Mesendoderm (in vitro differentiated cells): ENCODE results near the gene STK10.
A peak's percentile ranks its signal among the peaks of the same experiment; 100 is the strongest.

Experiments used
- DNase-seq: peaks from one replicate; pipeline ENCODE4 v3.0.0; 2013
- H2AK5ac ChIP-seq: 2 replicates; pipeline ENCODE4 v1.6.1; 2013; ENCODE audit warnings: low read length, inconsistent platforms
- H2BK120ac ChIP-seq: 2 replicates; pipeline ENCODE4 v1.6.1; 2013; ENCODE audit warnings: low read depth, mild to moderate bottlenecking, low read length, moderate library complexity, mixed read lengths
- H2BK15ac ChIP-seq: replicated peaks from 2 replicates; pipeline ENCODE4 v1.6.1; 2013; ENCODE audit warnings: low read depth, mild to moderate bottlenecking, moderate library complexity
- H2BK5ac ChIP-seq: 2 replicates; pipeline ENCODE4 v1.6.1; 2013; ENCODE audit warnings: low read length, inconsistent platforms
- H3K18ac ChIP-seq: 2 replicates; pipeline ENCODE4 v1.6.1; 2013; ENCODE audit warnings: mild to moderate bottlenecking, low read length, mixed read lengths
- H3K23ac ChIP-seq: one replicate; pipeline ENCODE4 v1.6.1; 2013; ENCODE audit warnings: low read length
- H3K27ac ChIP-seq: 2 replicates; pipeline ENCODE4 v1.5.1; 2013; ENCODE audit warnings: low read depth, mild to moderate bottlenecking, inconsistent platforms, low read length, moderate library complexity
- H3K27me3 ChIP-seq: 2 replicates; pipeline ENCODE4 v1.6.1; 2013; ENCODE audit warnings: low read length, control low read depth, mild to moderate bottlenecking, inconsistent platforms; ENCODE audit not compliant: insufficient read depth, poor library complexity
- H3K36me3 ChIP-seq: 2 replicates; pipeline ENCODE4 v1.6.1; 2013; ENCODE audit warnings: low read length, inconsistent platforms; ENCODE audit not compliant: control insufficient read depth, insufficient read depth
- H3K4ac ChIP-seq: one replicate; pipeline ENCODE4 v1.6.1; 2013; ENCODE audit warnings: low read depth, mild to moderate bottlenecking, low read length, moderate library complexity
- H3K4me1 ChIP-seq: 2 replicates; pipeline ENCODE4 v1.6.1; 2013; ENCODE audit warnings: low read depth, low read length, inconsistent platforms; ENCODE audit not compliant: control insufficient read depth
- H3K4me2 ChIP-seq: 2 replicates; pipeline ENCODE4 v1.6.1; 2013; ENCODE audit warnings: low read length
- H3K4me3 ChIP-seq: 2 replicates; pipeline ENCODE4 v1.5.1; 2013; ENCODE audit warnings: mild to moderate bottlenecking, low read length
- H3K56ac ChIP-seq: one replicate; pipeline ENCODE4 v1.6.1; 2013; ENCODE audit warnings: low read length
- H3K79me1 ChIP-seq: 2 replicates; pipeline ENCODE4 v1.6.1; 2013; ENCODE audit warnings: low read length, inconsistent platforms
- H3K79me2 ChIP-seq: 2 replicates; pipeline ENCODE4 v1.6.1; 2013; ENCODE audit warnings: mild to moderate bottlenecking, low read length; ENCODE audit not compliant: control insufficient read depth, insufficient read depth
- H3K9ac ChIP-seq: 2 replicates; pipeline ENCODE4 v1.6.1; 2013; ENCODE audit warnings: low read length, inconsistent platforms
- H4K5ac ChIP-seq: one replicate; pipeline ENCODE4 v1.6.1; 2013; ENCODE audit warnings: low read length
- H4K8ac ChIP-seq: one replicate; pipeline ENCODE4 v1.6.1; 2013; ENCODE audit warnings: low read depth, mild to moderate bottlenecking, control low read depth, low read length, moderate library complexity
- WGBS: extraction: QIAGEN DNeasy Blood & Tissue Kit; methylation state at CpG from one replicate; pipeline ENCODE4 v1.1.7; 2013; ENCODE audit warnings: low lambda C conversion rate, missing lambda C conversion rate; ENCODE audit not compliant: insufficient coverage; ENCODE audit errors: extremely low coverage; 5-methylcytosine and 5-hydroxymethylcytosine counted together

Gene STK10

GRCh38 chr5:172173564-172174153 is 14.4 kb downstream of the STK10 start:
- Histone ChIP-seq H3K18ac (no peak overlapping the region), H3K4ac (no peak overlapping the region), H2BK15ac (no peak overlapping the region), H2BK120ac (no peak overlapping the region), H3K79me2 (no peaks in the 10 kb centered on the region), H3K79me1 (peaks cover 9% of the 10 kb centered on the region), H4K5ac (no peak overlapping the region), H3K36me3 (no peaks in the 10 kb centered on the region), H3K56ac (peak overlapping the region; percentile 52), H3K27ac (peak overlapping the region; percentile 27), H3K9ac (no peak overlapping the region), H4K8ac (no peak overlapping the region), H3K4me3 (no peak overlapping the region), H2BK5ac (no peak overlapping the region), H2AK5ac (no peak overlapping the region), H3K4me2 (no peak overlapping the region), H3K4me1 (peaks cover 6% of the 10 kb centered on the region), H3K27me3 (no peaks in the 10 kb centered on the region), H3K23ac (no peak overlapping the region)
- no peak for DNase-seq
- no CpG with 5 or more reads among the region's 12 CpGs for WGBS

GRCh38 chr5:172172912-172173563 is 15.0 kb downstream of the STK10 start:
- WGBS: no CpG with 5 or more reads among the region's 12 CpGs
- DNase-seq: no peak
- Histone ChIP-seq H3K36me3 (no peaks in the 10 kb centered on the region), H3K27ac (no peak overlapping the region), H3K27me3 (no peaks in the 10 kb centered on the region), H3K4me2 (no peak overlapping the region), H3K79me1 (peaks cover 6% of the 10 kb centered on the region), H3K18ac (no peak overlapping the region), H3K9ac (no peak overlapping the region), H4K8ac (no peak overlapping the region), H2AK5ac (no peak overlapping the region), H3K23ac (no peak overlapping the region), H3K56ac (peak overlapping the region; percentile 28), H3K4me3 (no peak overlapping the region), H3K4me1 (peaks cover 2% of the 10 kb centered on the region), H3K4ac (no peak overlapping the region), H4K5ac (no peak overlapping the region), H2BK5ac (no peak overlapping the region), H2BK15ac (no peak overlapping the region), H2BK120ac (no peak overlapping the region), H3K79me2 (no peaks in the 10 kb centered on the region)

GRCh38 chr5:172171118-172171517 is 16.9 kb downstream of the STK10 start:
- no peak overlapping the region for H3K4me3 ChIP-seq

GRCh38 chr5:172170251-172170701 is 17.7 kb downstream of the STK10 start:
- no peak overlapping the region for H3K18ac ChIP-seq

More at GRCh38 chr5:172171118-172171517, 16.9 kb downstream of the STK10 start:
- no peak overlapping the region for H3K18ac ChIP-seq
- peaks cover 2% of the 10 kb centered on the region for H3K4me1 ChIP-seq
- H3K79me1 ChIP-seq: peaks cover 6% of the 10 kb centered on the region
- no peak overlapping the region for H3K9ac ChIP-seq
- H4K8ac ChIP-seq: no peak overlapping the region
- H3K4ac ChIP-seq: no peak overlapping the region
- H3K56ac ChIP-seq: no peak overlapping the region
- no peak overlapping the region for H3K23ac ChIP-seq
- no peak overlapping the region for H3K27ac ChIP-seq
- no peaks in the 10 kb centered on the region for H3K79me2 ChIP-seq
- no peak overlapping the region for H2BK5ac ChIP-seq
- H3K36me3 ChIP-seq: no peaks in the 10 kb centered on the region
- H2BK15ac ChIP-seq: no peak overlapping the region
- no peak overlapping the region for H4K5ac ChIP-seq
- H2AK5ac ChIP-seq: no peak overlapping the region
- no peak for DNase-seq
- H2BK120ac ChIP-seq: no peak overlapping the region
- H3K27me3 ChIP-seq: no peaks in the 10 kb centered on the region
- no CpG with 5 or more reads among the region's 8 CpGs for WGBS
- no peak overlapping the region for H3K4me2 ChIP-seq

GRCh38 chr5:172169216-172169615 is 18.8 kb downstream of the STK10 start:
- Histone ChIP-seq H2AK5ac (no peak overlapping the region), H3K79me2 (no peaks in the 10 kb centered on the region), H3K79me1 (peaks cover 2% of the 10 kb centered on the region), H3K36me3 (no peaks in the 10 kb centered on the region), H2BK15ac (no peak overlapping the region), H2BK5ac (no peak overlapping the region), H3K18ac (no peak overlapping the region), H3K4ac (no peak overlapping the region), H3K56ac (no peak overlapping the region), H3K4me1 (no peaks in the 10 kb centered on the region), H3K27ac (no peak overlapping the region), H2BK120ac (no peak overlapping the region), H4K5ac (no peak overlapping the region), H3K27me3 (no peaks in the 10 kb centered on the region), H3K4me3 (no peak overlapping the region), H4K8ac (no peak overlapping the region), H3K4me2 (no peak overlapping the region), H3K23ac (no peak overlapping the region), H3K9ac (no peak overlapping the region)
- 100% methylated on average over 1 of the region's 2 CpGs for WGBS
- no peak for DNase-seq

More at GRCh38 chr5:172170251-172170701, 17.7 kb downstream of the STK10 start:
- Histone ChIP-seq H2BK15ac (no peak overlapping the region), H2AK5ac (no peak overlapping the region), H3K4me1 (peaks cover 2% of the 10 kb centered on the region), H3K27me3 (no peaks in the 10 kb centered on the region), H3K36me3 (no peaks in the 10 kb centered on the region), H3K4me2 (no peak overlapping the region), H4K5ac (no peak overlapping the region), H3K4me3 (no peak overlapping the region), H3K79me1 (peaks cover 2% of the 10 kb centered on the region), H3K9ac (no peak overlapping the region), H4K8ac (no peak overlapping the region), H3K56ac (no peak overlapping the region), H2BK120ac (no peak overlapping the region), H3K27ac (no peak overlapping the region), H3K23ac (no peak overlapping the region), H3K4ac (no peak overlapping the region), H2BK5ac (no peak overlapping the region), H3K79me2 (no peaks in the 10 kb centered on the region)
- no CpG with 5 or more reads among the region's 9 CpGs for WGBS
- DNase-seq: no peak
